OCI-LY3 (cell line): ENCODE measurements around the gene ACSS1.

Experiments used
- EZH2phosphoT487 ChIP-seq: fragments of 200-600 bp; shearing (Covaris generic); IDR thresholded peaks from 2 replicates; pipeline ENCODE4 v1.6.1; 2018; ENCODE audit warnings: antibody characterized with exemption, mixed run types, low read depth
- TF ChIP-seq, protein P1 (sequence below): fragments of 200-600, 300-600 bp; sonication (generic); IDR thresholded peaks from 2 replicates; pipeline ENCODE4 v1.5.1; 2014; ENCODE audit warnings: antibody characterized with exemption, low read length, low read depth

GRCh38 chr20:25089662-25090061, 31.7 kb upstream of the ACSS1 start:
- TF ChIP-seq, protein P1, sequence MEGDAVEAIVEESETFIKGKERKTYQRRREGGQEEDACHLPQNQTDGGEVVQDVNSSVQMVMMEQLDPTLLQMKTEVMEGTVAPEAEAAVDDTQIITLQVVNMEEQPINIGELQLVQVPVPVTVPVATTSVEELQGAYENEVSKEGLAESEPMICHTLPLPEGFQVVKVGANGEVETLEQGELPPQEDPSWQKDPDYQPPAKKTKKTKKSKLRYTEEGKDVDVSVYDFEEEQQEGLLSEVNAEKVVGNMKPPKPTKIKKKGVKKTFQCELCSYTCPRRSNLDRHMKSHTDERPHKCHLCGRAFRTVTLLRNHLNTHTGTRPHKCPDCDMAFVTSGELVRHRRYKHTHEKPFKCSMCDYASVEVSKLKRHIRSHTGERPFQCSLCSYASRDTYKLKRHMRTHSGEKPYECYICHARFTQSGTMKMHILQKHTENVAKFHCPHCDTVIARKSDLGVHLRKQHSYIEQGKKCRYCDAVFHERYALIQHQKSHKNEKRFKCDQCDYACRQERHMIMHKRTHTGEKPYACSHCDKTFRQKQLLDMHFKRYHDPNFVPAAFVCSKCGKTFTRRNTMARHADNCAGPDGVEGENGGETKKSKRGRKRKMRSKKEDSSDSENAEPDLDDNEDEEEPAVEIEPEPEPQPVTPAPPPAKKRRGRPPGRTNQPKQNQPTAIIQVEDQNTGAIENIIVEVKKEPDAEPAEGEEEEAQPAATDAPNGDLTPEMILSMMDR = no peak
- no peak for TF ChIP-seq EZH2phosphoT487
